Measurements from ENCODE around the gene SPOP. TPM values are rescaled to one million over a fixed set of nuclear protein-coding genes. Genes with fewer than 3 reads are reported as not detected.

Gene SPOP
- total and polyA plus RNA-seq, 2 donors (not counting 1 experiment from before 2014, with no cell fraction given): 46.7 to 112 TPM

DNA sequence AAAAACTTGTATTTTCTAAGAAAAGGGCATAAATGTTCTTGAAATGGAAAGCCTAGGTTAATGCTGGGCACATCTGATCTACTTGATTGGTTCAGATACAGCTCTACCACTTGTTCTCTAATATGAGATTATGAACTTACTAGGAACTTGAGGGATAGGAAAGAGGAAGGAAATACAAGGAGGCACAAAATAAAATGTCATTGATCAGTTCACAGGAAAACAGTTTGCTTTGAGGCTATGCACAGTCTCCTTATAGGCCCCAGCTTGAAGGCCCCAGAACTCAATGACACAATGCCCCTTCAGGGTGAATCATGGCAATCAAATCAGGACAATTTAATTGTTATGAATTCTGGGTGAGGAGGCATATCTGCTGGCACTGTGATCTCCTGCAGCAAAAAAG, 75.1 kb downstream of the SPOP start:
- Histone ChIP-seq H4K20me1 (ENCODE audit: control insufficient read depth, extremely low read depth, insufficient read depth, low read length) (no peaks in the 10 kb centered on the region), H3K4me3 (replicated peaks in 1 of 4; ENCODE audit: control extremely low read depth in 1 of 4, insufficient read depth in 1 of 4, low read depth in 3 of 4, low read length in 4 of 4) (no peak overlapping the region), H3K4me2 (ENCODE audit: extremely low read depth, insufficient read depth, low read length) (no peak overlapping the region), H3K9me3 (ENCODE audit: control insufficient read depth, insufficient read depth, low read depth, low read length) (no peaks in the 10 kb centered on the region), H3K79me2 (ENCODE audit: control insufficient read depth, insufficient read depth, low read length) (no peaks in the 10 kb centered on the region), H3K36me3 (ENCODE audit: control insufficient read depth, insufficient read depth, low read length) (peaks cover 4% of the 10 kb centered on the region), H3K27me3 (ENCODE audit: control insufficient read depth, insufficient read depth, low read length) (no peaks in the 10 kb centered on the region), H3K9ac (ENCODE audit: insufficient read depth, low read length) (no peak overlapping the region), H3K27ac (ENCODE audit: insufficient read depth, low read length) (no peak overlapping the region), H2AFZ (ENCODE audit: low read length) (no peak overlapping the region), H3K4me1 (ENCODE audit: control insufficient read depth, extremely low read depth, insufficient read depth, low read length) (no peaks in the 10 kb centered on the region)
- no peak for TF ChIP-seq EZH2 (IDR thresholded peaks at IDR 0.05; ENCODE audit: low read length, missing control alignments)
- TF ChIP-seq, protein P1, sequence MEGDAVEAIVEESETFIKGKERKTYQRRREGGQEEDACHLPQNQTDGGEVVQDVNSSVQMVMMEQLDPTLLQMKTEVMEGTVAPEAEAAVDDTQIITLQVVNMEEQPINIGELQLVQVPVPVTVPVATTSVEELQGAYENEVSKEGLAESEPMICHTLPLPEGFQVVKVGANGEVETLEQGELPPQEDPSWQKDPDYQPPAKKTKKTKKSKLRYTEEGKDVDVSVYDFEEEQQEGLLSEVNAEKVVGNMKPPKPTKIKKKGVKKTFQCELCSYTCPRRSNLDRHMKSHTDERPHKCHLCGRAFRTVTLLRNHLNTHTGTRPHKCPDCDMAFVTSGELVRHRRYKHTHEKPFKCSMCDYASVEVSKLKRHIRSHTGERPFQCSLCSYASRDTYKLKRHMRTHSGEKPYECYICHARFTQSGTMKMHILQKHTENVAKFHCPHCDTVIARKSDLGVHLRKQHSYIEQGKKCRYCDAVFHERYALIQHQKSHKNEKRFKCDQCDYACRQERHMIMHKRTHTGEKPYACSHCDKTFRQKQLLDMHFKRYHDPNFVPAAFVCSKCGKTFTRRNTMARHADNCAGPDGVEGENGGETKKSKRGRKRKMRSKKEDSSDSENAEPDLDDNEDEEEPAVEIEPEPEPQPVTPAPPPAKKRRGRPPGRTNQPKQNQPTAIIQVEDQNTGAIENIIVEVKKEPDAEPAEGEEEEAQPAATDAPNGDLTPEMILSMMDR (conservative IDR thresholded peaks at IDR 0.05 in 1 of 2, IDR thresholded peaks at IDR 0.05 in 1 of 2; ENCODE audit: low read depth in 1 of 2, low read length in 2 of 2): no peak
- no peak for DNase-seq (ENCODE audit: low read depth in 2 of 2)

GRCh38 chr17:49600949-49601348, 76.9 kb downstream of the SPOP start:
- Histone ChIP-seq H4K20me1 (ENCODE audit: control insufficient read depth, extremely low read depth, insufficient read depth, low read length) (no peaks in the 10 kb centered on the region), H3K4me1 (ENCODE audit: control insufficient read depth, extremely low read depth, insufficient read depth, low read length) (no peaks in the 10 kb centered on the region), H3K4me3 (replicated peaks in 1 of 4; ENCODE audit: control extremely low read depth in 1 of 4, insufficient read depth in 1 of 4, low read depth in 3 of 4, low read length in 4 of 4) (no peak overlapping the region), H3K9ac (ENCODE audit: insufficient read depth, low read length) (no peak overlapping the region), H3K27ac (ENCODE audit: insufficient read depth, low read length) (no peak overlapping the region), H3K9me3 (ENCODE audit: control insufficient read depth, insufficient read depth, low read depth, low read length) (no peaks in the 10 kb centered on the region), H3K27me3 (ENCODE audit: control insufficient read depth, insufficient read depth, low read length) (no peaks in the 10 kb centered on the region), H2AFZ (ENCODE audit: low read length) (no peak overlapping the region), H3K4me2 (ENCODE audit: extremely low read depth, insufficient read depth, low read length) (no peak overlapping the region), H3K79me2 (ENCODE audit: control insufficient read depth, insufficient read depth, low read length) (no peaks in the 10 kb centered on the region), H3K36me3 (ENCODE audit: control insufficient read depth, insufficient read depth, low read length) (peaks cover 4% of the 10 kb centered on the region)
- TF ChIP-seq, protein P1 (conservative IDR thresholded peaks at IDR 0.05 in 1 of 2, IDR thresholded peaks at IDR 0.05 in 1 of 2; ENCODE audit: low read depth in 1 of 2, low read length in 2 of 2): no peak
- TF ChIP-seq EZH2 (IDR thresholded peaks at IDR 0.05; ENCODE audit: low read length, missing control alignments): no peak
- peak in 1 of 2 donors; percentile 16 for DNase-seq (ENCODE audit: low read depth in 2 of 2)

GRCh38 chr17:49598918-49599317, 79.0 kb downstream of the SPOP start:
- no peaks in the 10 kb centered on the region for H4K20me1 ChIP-seq (ENCODE audit: control insufficient read depth, extremely low read depth, insufficient read depth, low read length)
- DNase-seq (ENCODE audit: low read depth in 2 of 2): no peak
- no peak overlapping the region for H3K4me2 ChIP-seq (ENCODE audit: extremely low read depth, insufficient read depth, low read length)
- H3K4me3 ChIP-seq (replicated peaks in 1 of 4; ENCODE audit: control extremely low read depth in 1 of 4, insufficient read depth in 1 of 4, low read depth in 3 of 4, low read length in 4 of 4): no peak overlapping the region
- no peak overlapping the region for H2AFZ ChIP-seq (ENCODE audit: low read length)
- no peak overlapping the region for H3K9ac ChIP-seq (ENCODE audit: insufficient read depth, low read length)
- H3K27ac ChIP-seq (ENCODE audit: insufficient read depth, low read length): no peak overlapping the region
- TF ChIP-seq, protein P1 (conservative IDR thresholded peaks at IDR 0.05 in 1 of 2, IDR thresholded peaks at IDR 0.05 in 1 of 2; ENCODE audit: low read depth in 1 of 2, low read length in 2 of 2): no peak
- H3K27me3 ChIP-seq (ENCODE audit: control insufficient read depth, insufficient read depth, low read length): no peaks in the 10 kb centered on the region
- H3K9me3 ChIP-seq (ENCODE audit: control insufficient read depth, insufficient read depth, low read depth, low read length): no peaks in the 10 kb centered on the region
- H3K4me1 ChIP-seq (ENCODE audit: control insufficient read depth, extremely low read depth, insufficient read depth, low read length): no peaks in the 10 kb centered on the region
- no peaks in the 10 kb centered on the region for H3K79me2 ChIP-seq (ENCODE audit: control insufficient read depth, insufficient read depth, low read length)
- peaks cover 4% of the 10 kb centered on the region for H3K36me3 ChIP-seq (ENCODE audit: control insufficient read depth, insufficient read depth, low read length)
